ENCODE data around the gene MPRIP.
"Not testable (repeated sequence)": the region's sequence is repeated elsewhere in the genome, so short reads cannot be mapped to it uniquely, and the experiment has no call there.

DNA sequence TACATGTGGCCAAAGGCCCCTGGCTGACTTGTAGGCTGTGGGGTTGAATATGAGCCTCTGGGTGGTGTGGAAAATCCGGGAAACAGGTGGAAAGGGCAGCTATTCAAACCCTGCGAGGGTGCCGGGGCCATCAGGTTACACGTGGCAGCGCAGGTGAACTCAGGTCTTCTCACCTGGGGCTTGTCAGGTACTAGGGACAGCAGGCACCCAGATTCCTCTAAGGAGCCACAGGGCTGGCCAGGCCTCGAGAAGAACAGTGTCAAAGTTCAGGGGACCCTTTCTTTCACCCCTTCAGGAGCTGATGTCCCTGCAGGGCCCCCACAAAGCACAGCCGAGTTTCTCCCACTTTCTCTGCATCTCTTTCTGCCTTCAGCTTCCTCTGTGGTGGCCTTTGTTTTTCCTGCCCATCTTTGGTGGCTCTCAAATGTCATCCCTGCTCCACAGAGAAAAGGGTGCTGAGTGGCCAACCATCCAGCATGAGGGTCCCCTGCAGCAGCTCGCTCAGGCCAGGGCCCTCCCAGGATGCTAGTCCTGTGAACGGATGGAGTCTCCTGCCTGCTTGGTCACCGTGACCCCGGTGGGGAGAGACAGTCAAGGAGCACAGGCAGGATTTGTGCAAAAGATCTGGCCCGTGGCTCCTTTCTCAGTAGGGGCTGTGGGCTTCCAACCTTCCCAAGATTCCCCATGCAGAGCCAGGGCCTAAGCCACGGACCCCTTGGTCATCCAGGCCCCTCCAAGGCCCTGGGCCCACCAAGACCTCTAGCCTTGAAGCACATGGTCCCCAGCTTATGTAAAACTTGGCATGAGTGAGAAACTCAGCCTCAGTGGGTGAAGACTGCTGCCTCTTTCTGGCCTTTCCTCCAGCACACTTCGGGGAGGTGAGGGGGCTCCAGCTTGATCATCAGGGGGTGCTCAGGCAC lies 28.2 kb upstream of the MPRIP start:
- TF ChIP-seq, protein P1, sequence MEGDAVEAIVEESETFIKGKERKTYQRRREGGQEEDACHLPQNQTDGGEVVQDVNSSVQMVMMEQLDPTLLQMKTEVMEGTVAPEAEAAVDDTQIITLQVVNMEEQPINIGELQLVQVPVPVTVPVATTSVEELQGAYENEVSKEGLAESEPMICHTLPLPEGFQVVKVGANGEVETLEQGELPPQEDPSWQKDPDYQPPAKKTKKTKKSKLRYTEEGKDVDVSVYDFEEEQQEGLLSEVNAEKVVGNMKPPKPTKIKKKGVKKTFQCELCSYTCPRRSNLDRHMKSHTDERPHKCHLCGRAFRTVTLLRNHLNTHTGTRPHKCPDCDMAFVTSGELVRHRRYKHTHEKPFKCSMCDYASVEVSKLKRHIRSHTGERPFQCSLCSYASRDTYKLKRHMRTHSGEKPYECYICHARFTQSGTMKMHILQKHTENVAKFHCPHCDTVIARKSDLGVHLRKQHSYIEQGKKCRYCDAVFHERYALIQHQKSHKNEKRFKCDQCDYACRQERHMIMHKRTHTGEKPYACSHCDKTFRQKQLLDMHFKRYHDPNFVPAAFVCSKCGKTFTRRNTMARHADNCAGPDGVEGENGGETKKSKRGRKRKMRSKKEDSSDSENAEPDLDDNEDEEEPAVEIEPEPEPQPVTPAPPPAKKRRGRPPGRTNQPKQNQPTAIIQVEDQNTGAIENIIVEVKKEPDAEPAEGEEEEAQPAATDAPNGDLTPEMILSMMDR (IDR thresholded peaks at IDR 0.05): not testable (repeated sequence)
- TF ChIP-seq POLR2A (IDR thresholded peaks at IDR 0.05): not testable (repeated sequence)
